ENCODE results near the gene ELOVL5. TPM values are rescaled to one million over a fixed set of nuclear protein-coding genes. Genes with fewer than 3 reads are reported as not detected.
"Not testable (repeated sequence)": the region's sequence is repeated elsewhere in the genome, so short reads cannot be mapped to it uniquely, and the experiment has no call there.

Gene ELOVL5
- total RNA-seq, 2 experiments from 2014 or later = 157 to 162 TPM

- no peak for DNase-seq
- Mint-ChIP-seq H3K27me3 (no peaks in the 10 kb centered on the region), H3K4me3 (no peak overlapping the region), H3K27ac (peak overlapping the region; percentile 25), H3K36me3 (ENCODE audit: low read depth) (peaks cover 39% of the 10 kb centered on the region), H3K9me3 (no peaks in the 10 kb centered on the region), H3K4me1 (peaks cover 49% of the 10 kb centered on the region)
- ChIA-PET CTCF (no interaction called here), POLR2A (interaction anchor here (0.9 to 3.3 kb wide), 9 partner anchors 9 to 31 kb away, joined by 3 to 14 read pairs (median 3); partner anchors contain the start of gene ELOVL5)
These were observed 27.0 kb downstream of the ELOVL5 start for GRCh38 chr6:53321701-53322100.

DNA sequence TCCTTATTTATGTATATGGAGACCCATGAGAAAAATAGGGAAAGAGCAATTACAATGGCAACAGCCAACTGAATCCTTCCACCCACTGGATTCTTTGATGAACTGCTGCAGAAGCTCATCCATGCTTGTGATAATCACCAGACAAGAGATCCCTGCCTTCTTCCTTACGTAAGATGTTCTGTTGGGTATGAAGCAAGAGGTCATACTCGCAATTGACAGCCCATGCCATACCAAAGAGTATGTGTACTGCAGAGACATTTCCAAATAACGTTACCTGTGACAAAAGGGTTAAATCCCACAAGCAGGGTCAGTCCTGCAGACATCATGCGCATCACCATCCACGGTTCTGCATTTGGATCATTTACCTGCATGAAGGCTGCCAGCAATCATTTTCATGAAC is 27.8 kb downstream of the ELOVL5 start:
- POLR2A ChIA-PET = interaction anchor here (1.0 to 3.3 kb wide), 4 partner anchors 9 to 31 kb away, joined by 3 to 14 read pairs (median 4); partner anchors contain the start of gene ELOVL5
- Mint-ChIP-seq H3K27me3 (no peaks in the 10 kb centered on the region), H3K4me1 (peaks cover 49% of the 10 kb centered on the region), H3K36me3 (ENCODE audit: low read depth) (peaks cover 32% of the 10 kb centered on the region), H3K27ac (no peak overlapping the region), H3K4me3 (no peak overlapping the region), H3K9me3 (no peaks in the 10 kb centered on the region)
- CTCF ChIA-PET = no interaction called here
- no peak for DNase-seq

GRCh38 chr6:53318429-53318828 is 30.3 kb downstream of the ELOVL5 start:
- CTCF ChIA-PET = no interaction called here
- peaks cover 59% of the 10 kb centered on the region for H3K4me1 Mint-ChIP-seq

DNA sequence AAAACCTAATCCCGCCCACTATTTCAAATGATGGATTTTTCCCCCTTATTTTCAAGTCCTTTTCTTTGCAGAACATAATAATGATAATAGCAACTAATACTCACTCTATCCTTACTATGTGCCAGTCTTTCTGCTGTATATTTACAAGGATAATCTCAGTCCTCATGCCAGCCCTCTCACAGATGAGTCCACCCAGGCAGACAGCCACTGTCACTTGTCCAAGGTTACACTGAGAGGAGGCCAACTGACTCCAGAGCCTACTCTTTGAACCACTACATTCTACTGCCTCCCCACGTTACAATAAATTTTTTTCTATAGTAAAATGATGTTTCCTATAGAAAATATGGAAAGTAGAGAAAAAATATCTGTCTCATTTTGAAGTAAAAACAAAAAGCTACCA is 30.9 kb downstream of the ELOVL5 start:
- H3K27me3 Mint-ChIP-seq = no peaks in the 10 kb centered on the region
- no peak for DNase-seq
- ChIA-PET CTCF (no interaction called here), POLR2A (interaction anchor here (1.0 to 1.2 kb wide), 2 partner anchors 8 to 30 kb away, joined by 3 to 5 read pairs; no protein-coding TSS in a partner anchor)
- H3K4me1 Mint-ChIP-seq = peaks cover 59% of the 10 kb centered on the region
- H3K9me3 Mint-ChIP-seq = no peaks in the 10 kb centered on the region
- H3K36me3 Mint-ChIP-seq (ENCODE audit: low read depth) = peaks cover 27% of the 10 kb centered on the region
- no peak overlapping the region for H3K27ac Mint-ChIP-seq
- H3K4me3 Mint-ChIP-seq = no peak overlapping the region

More at GRCh38 chr6:53318429-53318828, 30.3 kb downstream of the ELOVL5 start:
- peaks cover 32% of the 10 kb centered on the region for H3K36me3 Mint-ChIP-seq (ENCODE audit: low read depth)
- H3K27ac Mint-ChIP-seq = no peak overlapping the region
- H3K9me3 Mint-ChIP-seq = no peaks in the 10 kb centered on the region
- POLR2A ChIA-PET = interaction anchor here (0.8 to 1.2 kb wide), 3 partner anchors 9 to 29 kb away, joined by 3 to 5 read pairs (median 3); no protein-coding TSS in a partner anchor
- DNase-seq = no peak
- no peak overlapping the region for H3K4me3 Mint-ChIP-seq
- H3K27me3 Mint-ChIP-seq = no peaks in the 10 kb centered on the region

GRCh38 chr6:53317299-53317698 is 31.5 kb downstream of the ELOVL5 start:
- POLR2A ChIA-PET, H3K4me3 Mint-ChIP-seq, H3K27me3 Mint-ChIP-seq, DNase-seq, H3K9me3 Mint-ChIP-seq, H3K27ac Mint-ChIP-seq, CTCF ChIA-PET: not testable (repeated sequence)
- H3K36me3 Mint-ChIP-seq (ENCODE audit: low read depth) = peaks cover 24% of the 10 kb centered on the region
- peaks cover 59% of the 10 kb centered on the region for H3K4me1 Mint-ChIP-seq

GRCh38 chr6:53316142-53316541 is 32.6 kb downstream of the ELOVL5 start:
- Mint-ChIP-seq H3K9me3 (no peaks in the 10 kb centered on the region), H3K36me3 (ENCODE audit: low read depth) (peaks cover 26% of the 10 kb centered on the region), H3K4me3 (no peak overlapping the region), H3K27ac (no peak overlapping the region), H3K4me1 (peaks cover 62% of the 10 kb centered on the region), H3K27me3 (no peaks in the 10 kb centered on the region)
- ChIA-PET POLR2A (interaction anchor here (0.8 kb wide), 1 partner anchor 43 kb away, joined by 3 read pairs; no protein-coding TSS in a partner anchor), CTCF (interaction anchor here (0.5 kb wide), 1 partner anchor 148 kb away, joined by 3 read pairs; no protein-coding TSS in a partner anchor)
- no peak for DNase-seq

DNA sequence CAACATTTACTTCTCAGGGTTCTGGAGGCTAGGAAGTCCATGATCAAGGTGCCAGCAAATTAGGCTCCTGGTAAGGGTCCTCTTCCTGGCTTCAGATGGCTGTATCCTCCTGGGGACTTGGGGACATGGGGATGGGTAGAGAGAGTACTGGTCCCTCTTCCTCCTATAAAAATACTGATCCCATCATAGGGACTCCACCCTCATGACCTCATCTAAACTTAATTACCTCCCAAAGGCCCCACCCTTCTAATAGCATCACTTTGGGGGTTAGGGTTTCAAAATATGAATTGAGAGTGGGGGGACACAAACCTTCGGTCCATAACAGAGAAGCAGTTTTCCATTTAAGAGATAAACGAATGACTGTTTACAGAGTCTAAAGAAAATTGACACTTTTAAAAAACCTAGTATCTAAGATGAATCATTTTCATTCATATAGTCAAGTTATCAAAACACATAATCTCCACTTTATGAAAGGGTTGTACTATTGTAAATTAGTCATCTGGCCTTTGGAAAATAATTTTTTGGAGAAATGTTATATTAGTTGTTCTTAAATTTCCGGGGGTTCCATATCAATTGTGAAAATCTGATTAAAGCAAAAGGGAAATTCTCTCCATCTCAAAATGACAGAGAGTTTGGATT is 33.5 kb downstream of the ELOVL5 start:
- H3K27me3 Mint-ChIP-seq = no peaks in the 10 kb centered on the region
- H3K27ac Mint-ChIP-seq = no peak overlapping the region
- no peak overlapping the region for H3K4me3 Mint-ChIP-seq
- H3K4me1 Mint-ChIP-seq = peaks cover 67% of the 10 kb centered on the region
- ChIA-PET POLR2A (interaction anchor here (0.6 to 6.7 kb wide), 2 partner anchors 12 to 33 kb away, joined by 3 to 48 read pairs; partner anchors contain the start of gene ELOVL5), CTCF (interaction anchor here (1.7 kb wide), 1 partner anchor 8 kb away, joined by 6 read pairs; no protein-coding TSS in a partner anchor)
- no peak for DNase-seq
- no peaks in the 10 kb centered on the region for H3K9me3 Mint-ChIP-seq
- H3K36me3 Mint-ChIP-seq (ENCODE audit: low read depth) = peaks cover 28% of the 10 kb centered on the region

DNA sequence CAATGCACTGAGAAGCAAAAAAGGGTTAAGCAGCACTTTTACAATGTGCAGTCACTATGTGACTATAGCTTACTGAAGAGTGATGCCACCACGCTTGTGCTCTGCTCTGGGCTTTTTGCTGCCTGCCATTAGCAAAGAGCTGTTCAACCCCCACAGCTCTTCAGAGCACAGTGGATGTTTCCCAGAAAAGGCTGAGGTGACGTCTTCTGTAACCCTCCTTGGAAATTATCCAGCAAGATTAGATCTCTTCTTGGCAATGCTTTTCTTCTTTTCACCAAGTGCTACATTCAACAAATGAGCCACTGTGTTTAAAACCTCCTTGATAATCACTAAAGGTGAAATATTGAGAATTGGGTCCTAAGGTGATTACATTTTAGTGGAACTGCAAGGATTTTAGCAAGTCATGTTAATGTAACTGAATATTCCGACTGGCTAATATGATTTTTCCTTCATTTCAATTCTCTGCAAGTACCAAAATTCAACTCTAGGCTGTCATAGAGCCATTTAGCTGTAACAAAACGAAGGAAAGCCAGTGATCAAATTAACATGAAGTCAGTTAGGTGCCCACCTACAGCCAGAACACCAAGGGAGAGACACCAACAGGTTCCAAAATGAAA is 34.9 kb downstream of the ELOVL5 start:
- DNase-seq = no peak
- H3K27me3 Mint-ChIP-seq = no peaks in the 10 kb centered on the region
- ChIA-PET CTCF (interaction anchor here (1.7 kb wide), 1 partner anchor 9 kb away, joined by 6 read pairs; no protein-coding TSS in a partner anchor), POLR2A (interaction anchor here (0.9 to 6.7 kb wide), 5 partner anchors 9 to 34 kb away, joined by 3 to 48 read pairs (median 6); partner anchors contain the start of gene ELOVL5)
- peaks cover 79% of the 10 kb centered on the region for H3K4me1 Mint-ChIP-seq
- H3K4me3 Mint-ChIP-seq = no peak overlapping the region
- no peaks in the 10 kb centered on the region for H3K9me3 Mint-ChIP-seq
- H3K27ac Mint-ChIP-seq = no peak overlapping the region
- H3K36me3 Mint-ChIP-seq (ENCODE audit: low read depth) = peaks cover 27% of the 10 kb centered on the region

DNA sequence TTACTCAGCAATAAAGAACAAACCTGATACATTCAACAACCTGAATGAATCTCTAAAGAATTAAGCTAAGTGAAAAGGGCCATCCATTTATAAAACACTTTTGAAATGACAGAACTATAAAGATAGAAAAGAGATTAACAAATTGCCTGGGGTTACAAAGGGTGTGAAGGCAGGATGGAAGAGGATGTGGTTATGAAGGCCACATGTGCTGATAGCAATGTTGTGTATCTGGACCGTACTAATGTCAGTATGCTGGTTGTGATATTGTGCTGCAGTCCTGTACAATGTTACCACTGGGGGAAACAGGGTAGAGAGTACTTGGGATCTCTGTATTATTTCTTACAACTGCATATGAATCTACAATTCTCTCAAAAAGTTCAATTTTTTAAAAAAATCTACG is 36.4 kb downstream of the ELOVL5 start:
- Mint-ChIP-seq H3K4me3 (no peak overlapping the region), H3K27me3 (no peaks in the 10 kb centered on the region), H3K27ac (peak overlapping the region; percentile 66), H3K4me1 (peaks cover 91% of the 10 kb centered on the region), H3K9me3 (no peaks in the 10 kb centered on the region), H3K36me3 (ENCODE audit: low read depth) (peaks cover 26% of the 10 kb centered on the region)
- POLR2A ChIA-PET = interaction anchor here (1.0 to 6.7 kb wide), 6 partner anchors 9 to 47 kb away, joined by 3 to 48 read pairs (median 4); partner anchors contain the start of gene ELOVL5
- CTCF ChIA-PET = interaction anchor here (1.0 to 1.2 kb wide), 2 partner anchors 32 to 35 kb away, joined by 3 to 4 read pairs; no protein-coding TSS in a partner anchor
- DNase-seq = peak; percentile 40

- CTCF ChIA-PET = interaction anchor here (1.0 to 1.2 kb wide), 2 partner anchors 33 to 35 kb away, joined by 3 to 4 read pairs; no protein-coding TSS in a partner anchor
- Mint-ChIP-seq H3K9me3 (no peaks in the 10 kb centered on the region), H3K27ac (no peak overlapping the region), H3K36me3 (ENCODE audit: low read depth) (peaks cover 25% of the 10 kb centered on the region), H3K4me1 (peaks cover 94% of the 10 kb centered on the region), H3K27me3 (no peaks in the 10 kb centered on the region), H3K4me3 (no peak overlapping the region)
- DNase-seq = no peak
- POLR2A ChIA-PET = interaction anchor here (1.0 to 6.7 kb wide), 8 partner anchors 10 to 48 kb away, joined by 3 to 48 read pairs (median 4); partner anchors contain the start of gene ELOVL5
These were observed 37.2 kb downstream of the ELOVL5 start for GRCh38 chr6:53311586-53311935.

DNA sequence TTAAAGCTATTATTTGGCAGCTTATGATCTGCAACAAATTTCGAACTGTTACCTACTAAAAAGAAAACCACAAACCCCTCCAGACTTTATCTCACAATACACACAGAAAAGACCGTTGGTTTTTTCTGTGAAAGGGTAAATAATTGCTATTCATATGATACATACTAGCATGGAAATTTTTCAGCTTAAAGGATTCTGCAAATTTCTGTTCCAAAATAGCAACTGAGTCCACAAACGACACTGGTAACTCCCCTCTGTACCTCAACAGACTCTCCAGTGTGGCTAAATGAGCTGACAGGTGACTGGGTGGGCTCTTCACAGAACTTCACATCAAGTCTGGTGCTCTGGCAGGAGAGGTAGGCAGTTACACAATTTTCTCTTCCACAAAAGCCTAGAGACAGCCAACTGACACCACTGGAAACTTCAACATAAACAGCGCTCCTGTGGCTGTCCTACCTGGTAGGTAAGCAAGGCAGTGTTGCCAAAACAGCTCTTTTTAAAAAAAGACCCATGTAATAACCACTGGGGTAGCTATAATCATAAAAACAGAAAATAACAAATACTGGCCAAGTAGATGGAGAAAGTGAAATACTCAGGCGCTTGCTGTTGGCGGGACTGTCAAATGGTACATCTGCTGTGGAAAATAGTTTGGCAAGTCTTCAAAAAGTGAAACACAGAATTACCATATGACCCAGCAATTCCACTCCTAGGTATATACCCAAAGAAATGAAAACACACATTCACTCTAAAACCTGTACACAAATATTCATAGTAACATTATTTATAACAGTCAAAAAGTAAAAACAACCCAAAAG is 37.8 kb downstream of the ELOVL5 start:
- no peak overlapping the region for H3K4me3 Mint-ChIP-seq
- H3K4me1 Mint-ChIP-seq = peaks cover 92% of the 10 kb centered on the region
- POLR2A ChIA-PET = interaction anchor here (1.1 to 6.7 kb wide), 6 partner anchors 10 to 50 kb away, joined by 3 to 48 read pairs (median 8); partner anchors contain the start of gene ELOVL5
- no peak for DNase-seq
- H3K36me3 Mint-ChIP-seq (ENCODE audit: low read depth) = peaks cover 29% of the 10 kb centered on the region
- no peak overlapping the region for H3K27ac Mint-ChIP-seq
- H3K27me3 Mint-ChIP-seq = no peaks in the 10 kb centered on the region
- CTCF ChIA-PET = no interaction called here
- H3K9me3 Mint-ChIP-seq = no peaks in the 10 kb centered on the region

DNA sequence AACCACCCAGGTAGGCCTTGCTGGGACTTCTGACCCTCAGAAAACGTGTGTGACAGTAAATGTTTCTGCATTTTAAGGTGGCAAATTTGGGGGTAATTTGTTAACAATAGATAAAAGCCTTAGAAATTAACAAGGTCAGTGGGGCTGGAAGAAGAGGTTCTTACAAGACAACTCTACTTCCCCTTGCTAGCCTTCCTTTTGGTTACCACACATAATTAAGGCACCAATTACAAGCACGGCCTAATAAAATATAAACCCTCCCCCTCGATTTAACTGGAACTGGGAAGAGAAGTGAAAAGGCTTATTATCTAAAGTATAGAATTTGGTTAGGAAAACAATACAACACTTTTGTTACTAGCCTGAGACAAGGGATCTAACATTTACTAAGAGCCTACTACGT is 38.8 kb downstream of the ELOVL5 start:
- POLR2A ChIA-PET = interaction anchor here (1.1 to 6.7 kb wide), 10 partner anchors 8 to 121 kb away, joined by 3 to 48 read pairs (median 5); partner anchors contain the start of gene ELOVL5
- H3K4me1 Mint-ChIP-seq = peaks cover 84% of the 10 kb centered on the region
- H3K27me3 Mint-ChIP-seq = no peaks in the 10 kb centered on the region

More for the DNA sequence above, 38.8 kb downstream of the ELOVL5 start:
- CTCF ChIA-PET = interaction anchor here (0.7 to 1.0 kb wide), 3 partner anchors 13 to 137 kb away, joined by 3 to 5 read pairs (median 3); no protein-coding TSS in a partner anchor
- H3K9me3 Mint-ChIP-seq = no peaks in the 10 kb centered on the region
- DNase-seq = no peak
- H3K36me3 Mint-ChIP-seq (ENCODE audit: low read depth) = peaks cover 29% of the 10 kb centered on the region
- H3K4me3 Mint-ChIP-seq = no peak overlapping the region
- peak overlapping the region; percentile 41 for H3K27ac Mint-ChIP-seq
